GM10266 (cell line): ENCODE data around the gene TEN1.
A peak's percentile ranks its signal among the peaks of the same experiment; 100 is the strongest.

Experiments
- DNase-seq: peaks from one replicate; pipeline ENCODE4 v3.0.0; 2012; ENCODE audit errors: extremely low spot score
- CTCF ChIP-seq: IDR thresholded peaks from 2 replicates; pipeline ENCODE4 v1.5.1; 2012; ENCODE audit warnings: mild to moderate bottlenecking, low read depth; ENCODE audit not compliant: control insufficient read depth, insufficient read depth; ENCODE audit errors: missing control alignments

The TEN1 gene

DNA sequence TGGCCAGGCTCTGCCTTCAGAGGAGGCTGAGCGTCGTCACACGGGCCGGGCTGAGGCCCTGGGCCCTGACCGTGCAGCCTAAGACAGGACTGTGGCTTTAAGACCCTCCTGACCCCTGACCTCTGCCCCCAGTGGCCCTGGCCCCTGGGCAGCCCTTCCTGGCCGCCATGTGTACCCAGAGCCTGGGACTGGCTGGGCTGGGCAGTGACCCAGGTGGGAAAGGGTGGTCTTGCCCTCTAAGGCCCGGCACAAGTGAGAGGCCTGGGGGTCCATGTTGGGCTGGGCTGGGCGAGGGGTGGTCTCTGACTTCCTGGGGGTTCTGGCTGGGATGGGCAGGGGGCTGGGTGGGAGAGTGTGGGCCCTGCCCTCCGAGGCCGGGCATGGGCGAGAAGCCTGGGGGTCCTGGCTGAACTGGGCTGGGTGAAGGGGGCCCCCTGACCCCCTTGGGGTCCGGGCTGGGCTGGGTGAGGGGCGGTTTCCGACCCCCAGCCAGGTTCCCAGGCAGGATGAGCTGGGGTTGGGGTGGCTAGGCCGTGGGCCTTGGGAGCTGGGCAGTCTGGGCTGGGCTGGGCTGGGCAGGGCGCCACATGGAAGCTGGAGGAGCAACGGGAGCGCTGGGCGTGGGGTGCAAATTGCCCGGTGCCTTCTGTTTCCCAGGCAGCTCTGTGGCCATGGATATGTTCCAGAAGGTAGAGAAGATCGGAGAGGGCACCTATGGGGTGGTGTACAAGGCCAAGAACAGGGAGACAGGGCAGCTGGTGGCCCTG is 21.9 kb downstream of the TEN1 start, which contains the start of gene CDK3:
TSS of gene CDK3 (plus strand) at position 101 of the 767 bp plus-strand sequence. CDS start at position 672, 571 bp downstream.
- DNase-seq, result no peak
- TF ChIP-seq CTCF, result no peak

DNA sequence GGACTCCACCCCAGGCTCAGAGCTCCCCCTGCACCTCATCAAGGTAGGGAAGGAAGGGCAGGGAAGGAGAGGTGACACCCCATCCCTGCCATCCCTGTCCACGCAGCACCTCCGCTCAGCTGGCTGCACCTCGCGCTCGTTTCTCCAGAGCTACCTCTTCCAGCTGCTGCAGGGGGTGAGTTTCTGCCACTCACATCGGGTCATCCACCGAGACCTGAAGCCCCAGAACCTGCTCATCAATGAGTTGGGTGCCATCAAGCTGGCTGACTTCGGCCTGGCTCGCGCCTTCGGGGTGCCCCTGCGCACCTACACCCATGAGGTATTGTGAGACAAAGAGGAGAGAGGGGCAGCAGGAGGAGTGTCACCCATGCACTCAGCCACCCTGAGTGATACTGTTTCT is 23.1 kb downstream of the TEN1 start:
- TF ChIP-seq CTCF, result no peak
- no peak for DNase-seq

DNA sequence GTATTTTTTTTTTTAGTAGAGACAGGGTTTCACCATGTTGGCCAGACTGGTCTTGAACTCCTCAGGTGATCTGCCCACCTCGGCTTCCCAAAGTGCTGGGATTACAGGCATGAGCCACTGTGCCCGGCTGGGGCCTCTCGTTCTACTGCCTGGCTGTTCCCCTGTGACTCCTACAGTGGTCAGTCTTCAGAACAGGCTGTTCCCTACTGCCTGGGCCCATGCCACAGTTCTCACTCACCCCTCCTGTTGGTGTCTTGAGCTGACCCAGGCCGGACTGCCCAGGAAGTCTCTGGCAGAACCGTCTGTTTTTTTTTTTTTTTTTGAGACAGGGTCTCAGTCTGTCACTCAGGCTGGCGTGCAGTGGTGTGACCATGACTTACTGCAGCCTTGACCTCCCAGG is 24.9 kb downstream of the TEN1 start:
- DNase-seq, result no peak
- TF ChIP-seq CTCF, result no peak

GRCh38 chr17:76004750-76005262 is 25.8 kb downstream of the TEN1 start:
- DNase-seq, result no peak
- no peak for TF ChIP-seq CTCF

- peak; percentile 92 for DNase-seq
- TF ChIP-seq CTCF, result peak; percentile 69
Observed at GRCh38 chr17:76005263-76006149, 26.5 kb downstream of the TEN1 start.

GRCh38 chr17:76007131-76007849 is 28.2 kb downstream of the TEN1 start:
- no peak for DNase-seq
- no peak for TF ChIP-seq CTCF

DNA sequence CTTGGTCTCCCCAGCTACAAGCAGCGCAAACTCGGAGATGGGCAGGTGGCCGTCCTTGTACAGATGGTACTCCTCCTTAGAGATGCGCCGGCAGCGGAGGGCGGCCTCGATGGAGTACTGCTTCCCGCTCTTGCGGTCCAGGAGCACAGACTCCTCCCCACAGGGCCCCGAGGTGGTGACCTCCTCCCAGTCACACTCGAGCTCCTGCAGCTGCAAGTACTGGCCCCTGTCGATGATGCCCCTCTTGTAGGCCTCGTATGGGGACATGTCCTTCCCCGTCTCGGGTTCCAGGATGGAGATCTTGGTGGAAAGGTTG is 28.8 kb downstream of the TEN1 start:
- DNase-seq, result no peak
- no peak for TF ChIP-seq CTCF
